ENCODE data around the gene ABCC3.

Gene ABCC3

GRCh38 chr17:50642722-50643656 is 8.3 kb downstream of the ABCC3 start:
- no peak overlapping the region for H3K4me3 ChIP-seq (ENCODE audit: low read depth, low read length)

- H3K4me3 ChIP-seq (ENCODE audit: low read depth, low read length): no peak overlapping the region
Measured at GRCh38 chr17:50645748-50646682, 11.3 kb downstream of the ABCC3 start.

GRCh38 chr17:50647187-50647586 is 12.5 kb downstream of the ABCC3 start:
- no peak overlapping the region for H3K4me3 ChIP-seq (ENCODE audit: low read depth, low read length)

GRCh38 chr17:50649042-50649908 is 14.6 kb downstream of the ABCC3 start:
- no peak overlapping the region for H3K4me3 ChIP-seq (ENCODE audit: low read depth, low read length)

- no peak overlapping the region for H3K4me3 ChIP-seq (ENCODE audit: low read depth, low read length)
Measured at GRCh38 chr17:50651661-50652060, 17.0 kb downstream of the ABCC3 start.

- no peak overlapping the region for H3K4me3 ChIP-seq (ENCODE audit: low read depth, low read length)
Measured at GRCh38 chr17:50653738-50654137, 19.1 kb downstream of the ABCC3 start.

- H3K4me3 ChIP-seq (ENCODE audit: low read depth, low read length): no peak overlapping the region
Measured at GRCh38 chr17:50656509-50656908, 21.8 kb downstream of the ABCC3 start.

- no peak overlapping the region for H3K4me3 ChIP-seq (ENCODE audit: low read depth, low read length)
Measured at GRCh38 chr17:50657054-50657453, 22.4 kb downstream of the ABCC3 start.

- no peak overlapping the region for H3K4me3 ChIP-seq (ENCODE audit: low read depth, low read length)
Measured at GRCh38 chr17:50657627-50658026, 22.9 kb downstream of the ABCC3 start.

- no peak overlapping the region for H3K4me3 ChIP-seq (ENCODE audit: low read depth, low read length)
Measured at GRCh38 chr17:50658616-50659015, 23.9 kb downstream of the ABCC3 start.

- no peak overlapping the region for H3K4me3 ChIP-seq (ENCODE audit: low read depth, low read length)
Measured at GRCh38 chr17:50659179-50659578, 24.5 kb downstream of the ABCC3 start.

GRCh38 chr17:50660042-50660886 is 25.6 kb downstream of the ABCC3 start:
- H3K4me3 ChIP-seq (ENCODE audit: low read depth, low read length): no peak overlapping the region

GRCh38 chr17:50660887-50661345 is 26.2 kb downstream of the ABCC3 start:
- no peak overlapping the region for H3K4me3 ChIP-seq (ENCODE audit: low read depth, low read length)

- no peak overlapping the region for H3K4me3 ChIP-seq (ENCODE audit: low read depth, low read length)
Measured at GRCh38 chr17:50661348-50661747, 26.7 kb downstream of the ABCC3 start.

GRCh38 chr17:50661795-50662391 is 27.2 kb downstream of the ABCC3 start:
- H3K4me3 ChIP-seq (ENCODE audit: low read depth, low read length): no peak overlapping the region

GRCh38 chr17:50662632-50663225 is 28.0 kb downstream of the ABCC3 start:
- H3K4me3 ChIP-seq (ENCODE audit: low read depth, low read length): no peak overlapping the region

- H3K4me3 ChIP-seq (ENCODE audit: low read depth, low read length): no peak overlapping the region
Measured at GRCh38 chr17:50663812-50664374, 29.2 kb downstream of the ABCC3 start.

GRCh38 chr17:50664788-50665458 is 30.2 kb downstream of the ABCC3 start:
- H3K4me3 ChIP-seq (ENCODE audit: low read depth, low read length): no peak overlapping the region
